NT2/D1 (cell line): ENCODE results near the gene GNPTG.
A peak's percentile ranks its signal among the peaks of the same experiment; 100 is the strongest.

ENCODE experiments used
- DNase-seq: peaks from one replicate; pipeline ENCODE4 v3.0.0-alpha.2; 2011; ENCODE audit warnings: low read depth, low spot score
- H3K27me3 ChIP-seq: 2 replicates; pipeline ENCODE4 v1.6.0; 2011; ENCODE audit warnings: mild to moderate bottlenecking; ENCODE audit not compliant: insufficient read length, insufficient read depth
- H3K36me3 ChIP-seq: 2 replicates; pipeline ENCODE4 v1.6.1; 2011; ENCODE audit warnings: mild to moderate bottlenecking, low read length, mixed read lengths; ENCODE audit not compliant: insufficient read depth, insufficient read length
- H3K4me1 ChIP-seq: 2 replicates; pipeline ENCODE4 v1.5.1; 2011; ENCODE audit not compliant: insufficient read depth, insufficient read length
- H3K4me3 ChIP-seq: 2 replicates; pipeline ENCODE4 v1.5.1; 2011; ENCODE audit warnings: low read depth; ENCODE audit not compliant: insufficient read length
- H3K9ac ChIP-seq: 2 replicates; pipeline ENCODE4 v1.6.0; 2011; ENCODE audit warnings: low read depth; ENCODE audit not compliant: insufficient read length
- H3K9me3 ChIP-seq: 2 replicates; pipeline ENCODE4 v1.5.1; 2011; ENCODE audit warnings: mild to moderate bottlenecking, low read length; ENCODE audit not compliant: insufficient read depth
- SUZ12 ChIP-seq: IDR thresholded peaks from 2 replicates; pipeline ENCODE4 v1.6.1; 2011; ENCODE audit not compliant: insufficient read length, insufficient read depth; ENCODE audit errors: extremely low read depth
- YY1 ChIP-seq: IDR thresholded peaks from 2 replicates; pipeline ENCODE4 v1.6.1; 2011; ENCODE audit not compliant: insufficient read length, insufficient read depth
- ZNF274 ChIP-seq: IDR thresholded peaks from 2 replicates; pipeline ENCODE4 v1.6.1; 2011; ENCODE audit warnings: mild to moderate bottlenecking, low read depth, low read length

Gene GNPTG

DNA sequence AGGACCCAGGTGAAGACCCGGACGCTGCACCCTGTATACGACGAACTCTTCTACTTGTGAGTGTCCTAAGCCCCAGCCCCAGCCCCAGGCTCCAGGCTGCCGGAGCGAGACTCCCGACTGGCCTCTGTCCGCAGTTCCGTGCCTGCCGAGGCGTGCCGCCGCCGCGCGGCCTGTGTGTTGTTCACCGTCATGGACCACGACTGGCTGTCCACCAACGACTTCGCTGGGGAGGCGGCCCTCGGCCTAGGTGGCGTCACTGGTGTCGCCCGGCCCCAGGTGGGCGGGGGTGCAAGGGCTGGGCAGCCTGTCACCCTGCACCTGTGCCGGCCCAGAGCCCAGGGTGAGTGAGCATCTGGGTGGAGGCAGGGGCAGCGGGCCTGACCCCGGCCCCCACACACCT lies 3.8 kb upstream of the GNPTG start:
- DNase-seq = no peak
- no peaks in the 10 kb centered on the region for H3K9me3 ChIP-seq
- no peaks in the 10 kb centered on the region for H3K27me3 ChIP-seq
- no peak overlapping the region for H3K9ac ChIP-seq
- peaks cover 39% of the 10 kb centered on the region for H3K36me3 ChIP-seq
- H3K4me3 ChIP-seq = no peak overlapping the region
- peaks cover 10% of the 10 kb centered on the region for H3K4me1 ChIP-seq
- no peak for TF ChIP-seq SUZ12
- TF ChIP-seq ZNF274 = no peak
- no peak for TF ChIP-seq YY1

DNA sequence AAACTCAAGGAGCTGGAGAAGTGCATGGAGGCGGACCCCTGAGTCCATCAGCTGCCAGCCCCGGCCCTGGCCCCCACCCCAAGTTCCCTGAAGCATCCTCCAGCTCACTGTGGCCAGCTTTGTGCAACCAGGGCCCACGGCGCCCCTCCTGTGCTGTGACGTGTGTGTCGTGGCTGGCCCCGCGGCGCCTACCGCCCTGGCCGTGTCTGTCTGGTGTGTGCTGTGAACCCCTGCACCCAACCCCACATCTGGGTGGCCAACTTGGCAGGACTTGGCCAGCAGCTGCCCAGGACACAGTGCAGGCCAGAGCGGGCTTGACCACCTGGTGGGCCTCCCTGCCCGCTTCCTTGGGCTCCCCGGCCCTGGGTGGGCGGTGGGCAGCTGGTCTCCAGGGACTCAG lies 3.3 kb upstream of the GNPTG start:
- no peak for DNase-seq
- H3K27me3 ChIP-seq = no peaks in the 10 kb centered on the region
- H3K36me3 ChIP-seq = peaks cover 39% of the 10 kb centered on the region
- H3K9me3 ChIP-seq = no peaks in the 10 kb centered on the region
- H3K4me1 ChIP-seq = peaks cover 7% of the 10 kb centered on the region
- no peak overlapping the region for H3K9ac ChIP-seq
- no peak for TF ChIP-seq SUZ12
- TF ChIP-seq YY1 = no peak
- no peak for TF ChIP-seq ZNF274
- no peak overlapping the region for H3K4me3 ChIP-seq

DNA sequence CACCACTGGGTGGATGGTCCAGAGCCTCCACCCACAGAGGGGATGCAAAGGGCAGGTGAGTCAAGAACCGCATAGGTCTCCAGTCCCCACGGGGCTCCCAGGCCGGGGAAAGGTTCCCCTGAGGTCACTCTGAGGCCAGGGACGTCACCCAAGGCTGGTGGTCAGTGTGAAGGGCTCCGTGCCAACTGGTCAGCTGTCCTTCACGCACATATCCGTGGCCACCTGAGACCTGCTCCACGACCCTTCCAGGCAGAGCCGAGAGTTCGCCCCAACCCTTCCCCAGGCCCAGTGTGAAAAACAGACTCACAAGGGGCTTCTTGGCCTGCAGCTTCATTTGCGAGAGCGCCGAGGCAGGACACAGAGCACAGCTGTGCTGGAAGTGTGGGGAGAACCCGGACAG lies 2.8 kb upstream of the GNPTG start:
- H3K9ac ChIP-seq = no peak overlapping the region
- TF ChIP-seq ZNF274 = no peak
- peaks cover 7% of the 10 kb centered on the region for H3K4me1 ChIP-seq
- DNase-seq = no peak
- H3K36me3 ChIP-seq = peaks cover 40% of the 10 kb centered on the region
- H3K9me3 ChIP-seq = no peaks in the 10 kb centered on the region
- H3K4me3 ChIP-seq = no peak overlapping the region
- no peaks in the 10 kb centered on the region for H3K27me3 ChIP-seq

- Histone ChIP-seq H3K4me1 (peaks cover 7% of the 10 kb centered on the region), H3K4me3 (no peak overlapping the region), H3K36me3 (peaks cover 44% of the 10 kb centered on the region), H3K27me3 (no peaks in the 10 kb centered on the region), H3K9me3 (no peaks in the 10 kb centered on the region), H3K9ac (no peak overlapping the region)
- DNase-seq = no peak
- TF ChIP-seq ZNF274 (no peak), SUZ12 (no peak), YY1 (no peak)
These were observed 2.4 kb upstream of the GNPTG start for GRCh38 chr16:1349351-1349750.

GRCh38 chr16:1349951-1350350 lies 1.8 kb upstream of the GNPTG start:
- Histone ChIP-seq H3K4me3 (peak overlapping the region; percentile 8), H3K27me3 (no peaks in the 10 kb centered on the region), H3K9ac (no peak overlapping the region)

DNA sequence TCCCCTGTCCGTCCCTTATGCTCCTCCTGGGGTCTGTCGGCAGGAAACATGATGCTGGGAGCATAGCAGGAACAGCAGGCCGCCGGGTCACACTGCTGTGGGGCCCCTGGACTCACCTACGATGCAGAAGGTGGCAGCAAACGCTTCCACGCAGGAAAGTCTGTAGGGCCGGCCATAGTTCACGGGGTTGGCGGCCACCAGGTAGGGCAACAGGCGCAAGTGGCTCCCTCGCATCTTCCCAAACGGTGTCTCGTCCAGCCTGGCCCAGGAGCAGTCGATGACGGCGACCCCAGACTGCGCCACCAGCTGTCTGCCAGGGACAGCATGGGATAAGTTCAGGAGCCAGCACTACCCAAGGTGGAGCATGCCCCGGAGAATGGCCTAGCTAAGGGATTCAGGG lies 1.0 kb upstream of the GNPTG start:
- H3K9me3 ChIP-seq = no peaks in the 10 kb centered on the region
- H3K27me3 ChIP-seq = no peaks in the 10 kb centered on the region
- H3K9ac ChIP-seq = peak overlapping the region; percentile 97
- DNase-seq = no peak
- TF ChIP-seq SUZ12 = no peak
- TF ChIP-seq YY1 = no peak
- no peak for TF ChIP-seq ZNF274
- H3K4me1 ChIP-seq = peaks cover 7% of the 10 kb centered on the region
- peak overlapping the region; percentile 97 for H3K4me3 ChIP-seq
- H3K36me3 ChIP-seq = peaks cover 44% of the 10 kb centered on the region

More at GRCh38 chr16:1349951-1350350, 1.8 kb upstream of the GNPTG start:
- peaks cover 44% of the 10 kb centered on the region for H3K36me3 ChIP-seq
- no peaks in the 10 kb centered on the region for H3K9me3 ChIP-seq
- no peak for DNase-seq
- TF ChIP-seq YY1 (no peak), SUZ12 (no peak), ZNF274 (no peak)
- peaks cover 7% of the 10 kb centered on the region for H3K4me1 ChIP-seq

DNA sequence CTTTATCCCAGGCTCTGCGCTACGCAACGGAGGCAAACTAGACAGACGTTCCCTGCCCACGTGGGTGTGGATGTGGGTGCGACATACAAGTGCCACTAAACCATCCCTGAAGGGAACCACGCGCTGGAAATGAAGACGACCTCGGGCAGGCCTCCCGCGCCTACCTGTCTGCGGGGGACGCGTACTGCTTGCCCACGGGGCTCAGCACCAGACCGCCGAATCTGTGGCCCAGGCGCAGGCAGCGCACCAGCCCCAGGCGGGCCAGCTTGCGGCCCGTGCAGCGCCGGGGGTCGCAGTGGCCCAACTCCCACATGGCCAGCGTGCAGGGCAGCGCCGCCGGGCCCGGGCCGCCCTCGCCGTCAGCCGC lies 533 bp upstream of the GNPTG start:
- DNase-seq = no peak
- TF ChIP-seq YY1 = no peak
- Histone ChIP-seq H3K36me3 (peaks cover 44% of the 10 kb centered on the region), H3K9ac (peak overlapping the region; percentile 97), H3K9me3 (no peaks in the 10 kb centered on the region), H3K4me3 (peak overlapping the region; percentile 97), H3K4me1 (peaks cover 7% of the 10 kb centered on the region), H3K27me3 (no peaks in the 10 kb centered on the region)

GRCh38 chr16:1354815-1355540 lies 3.2 kb downstream of the GNPTG start:
- Histone ChIP-seq H3K9me3 (no peaks in the 10 kb centered on the region), H3K27me3 (no peaks in the 10 kb centered on the region), H3K36me3 (peaks cover 25% of the 10 kb centered on the region), H3K4me3 (no peak overlapping the region), H3K9ac (no peak overlapping the region), H3K4me1 (peaks cover 7% of the 10 kb centered on the region)
- no peak for DNase-seq
- TF ChIP-seq SUZ12 (no peak), ZNF274 (no peak), YY1 (no peak)
